Kasumi-1 (cell line): ENCODE measurements around the gene SLC66A2.

Experiments
- DNase-seq, 2 experiments: peaks; one replicate each; lab custom pipeline; 2025; lab: John Stamatoyannopoulos, UW

Gene SLC66A2

GRCh38 chr18:79937103-79937860, 14.2 kb downstream of the SLC66A2 start:
- DNase-seq: no peak

DNA sequence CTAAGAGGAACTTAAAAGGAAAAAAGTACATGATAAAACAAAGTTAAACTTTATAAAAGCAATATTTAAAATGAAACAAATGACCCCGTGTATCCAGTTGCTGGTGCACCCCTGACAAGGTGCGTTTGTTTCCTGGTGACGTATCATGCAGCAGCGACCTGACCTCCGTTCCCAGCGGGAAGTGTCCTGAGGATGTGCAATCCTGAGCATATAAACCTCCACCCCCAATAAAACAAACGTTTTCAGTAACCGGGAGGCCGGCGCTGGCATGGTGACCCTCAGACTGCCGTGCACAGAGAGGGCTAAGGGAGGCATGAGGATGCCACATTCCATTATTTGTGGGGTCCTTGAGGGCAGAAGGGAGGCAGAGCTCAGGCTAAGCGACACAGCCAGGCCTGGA, 14.8 kb downstream of the SLC66A2 start:
- no peak for DNase-seq

GRCh38 chr18:79935925-79936324, 15.5 kb downstream of the SLC66A2 start:
- no peak for DNase-seq

DNA sequence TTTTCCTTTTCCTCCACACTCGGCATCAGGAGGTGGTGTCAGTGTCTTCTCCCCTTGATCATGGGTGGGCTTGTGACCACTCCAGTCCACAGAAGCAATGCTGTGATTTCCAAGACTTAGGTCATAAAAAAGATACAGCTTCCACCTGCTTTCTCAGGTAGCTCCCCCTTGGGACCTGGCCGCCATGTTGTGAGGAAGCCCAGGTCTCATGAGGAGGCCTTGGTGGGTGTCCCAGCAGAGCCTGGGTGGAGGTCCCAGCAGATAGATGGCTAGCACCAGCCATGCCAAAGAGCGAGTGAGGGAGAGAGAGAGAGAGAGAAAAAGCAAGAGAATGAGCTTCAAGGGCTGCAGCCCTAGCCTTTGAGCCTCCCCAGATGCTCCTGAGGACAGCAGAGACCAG, 16.0 kb downstream of the SLC66A2 start:
- DNase-seq: no peak

DNA sequence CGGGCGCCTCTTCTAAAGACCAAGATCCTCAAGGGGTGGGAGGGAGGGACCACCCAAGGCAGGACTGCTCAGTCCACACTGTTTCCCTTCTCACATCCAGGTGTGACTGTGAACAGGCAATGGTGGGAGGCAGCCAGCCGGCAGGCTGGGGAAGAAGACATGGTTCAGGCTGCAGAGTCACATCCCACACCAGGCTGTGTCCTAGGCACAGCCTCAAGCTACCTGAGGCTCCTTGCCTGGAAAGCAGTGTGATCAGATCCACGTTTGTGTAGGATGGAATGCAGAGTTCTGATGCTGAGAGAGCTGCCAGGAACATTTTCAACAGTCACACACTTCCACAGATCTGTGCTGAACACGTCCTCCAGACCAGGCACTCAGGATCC, 16.4 kb downstream of the SLC66A2 start:
- no peak for DNase-seq

DNA sequence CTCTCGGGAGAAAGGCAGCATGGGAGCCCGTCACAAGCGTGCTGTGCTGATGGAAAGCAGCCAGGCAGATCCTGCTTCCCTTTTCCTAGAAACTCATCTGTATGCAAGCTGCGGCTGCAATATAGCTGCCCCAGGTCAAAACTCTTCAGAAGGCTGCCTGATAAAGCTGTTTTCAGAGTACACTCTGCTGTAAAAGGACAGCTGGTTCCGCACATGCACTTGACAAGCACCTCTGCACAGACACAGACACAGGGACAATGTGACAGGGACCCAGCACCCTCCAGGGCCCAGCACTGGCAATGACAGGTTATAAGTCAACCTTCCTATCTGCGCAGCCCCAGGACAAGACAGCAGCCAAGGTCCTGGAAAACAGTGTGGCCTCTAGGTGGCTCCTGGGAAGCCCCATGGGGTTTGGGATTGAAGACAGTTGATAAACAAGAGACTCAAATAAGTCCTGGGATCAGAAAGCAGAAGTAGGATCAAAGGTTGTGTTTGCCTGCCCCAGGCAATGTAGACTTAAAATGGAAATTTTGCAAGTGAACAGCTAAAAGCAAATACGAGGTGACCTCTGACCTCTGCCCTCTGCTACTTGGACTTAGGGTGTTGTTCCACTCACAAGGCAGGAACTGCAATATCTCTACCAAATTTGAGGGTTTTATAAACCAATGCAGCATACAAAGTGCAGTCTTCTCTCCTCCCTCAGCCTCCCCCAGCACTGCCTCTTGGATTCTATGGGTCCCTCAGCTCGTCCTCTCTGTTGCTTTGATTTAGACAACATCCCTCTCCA, 16.9 kb downstream of the SLC66A2 start:
- DNase-seq: peak; percentile 62 to 70

- peak; percentile 97 to 98 for DNase-seq
These were observed 17.7 kb downstream of the SLC66A2 start for GRCh38 chr18:79933765-79934164.

- no peak for DNase-seq
These were observed 18.5 kb downstream of the SLC66A2 start for GRCh38 chr18:79932907-79933306.

DNA sequence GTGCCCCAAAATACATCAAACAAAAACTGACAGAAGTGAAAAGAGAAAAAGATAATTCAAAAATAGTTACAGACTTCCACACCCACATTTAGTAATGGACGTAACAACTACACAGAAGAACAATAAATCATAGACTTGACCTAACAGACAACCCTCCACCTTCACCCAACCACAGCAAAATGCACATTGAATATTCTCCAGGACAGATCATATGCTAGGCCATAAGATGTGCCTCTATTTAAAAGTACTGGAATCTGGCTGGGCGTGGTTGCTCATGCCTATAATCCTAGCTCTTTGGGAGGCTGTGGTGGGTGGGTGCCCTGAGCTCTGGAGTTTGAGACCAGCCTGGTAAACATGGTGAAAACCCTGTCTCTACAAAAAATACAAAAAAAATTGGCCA, 20.0 kb downstream of the SLC66A2 start:
- DNase-seq: no peak

DNA sequence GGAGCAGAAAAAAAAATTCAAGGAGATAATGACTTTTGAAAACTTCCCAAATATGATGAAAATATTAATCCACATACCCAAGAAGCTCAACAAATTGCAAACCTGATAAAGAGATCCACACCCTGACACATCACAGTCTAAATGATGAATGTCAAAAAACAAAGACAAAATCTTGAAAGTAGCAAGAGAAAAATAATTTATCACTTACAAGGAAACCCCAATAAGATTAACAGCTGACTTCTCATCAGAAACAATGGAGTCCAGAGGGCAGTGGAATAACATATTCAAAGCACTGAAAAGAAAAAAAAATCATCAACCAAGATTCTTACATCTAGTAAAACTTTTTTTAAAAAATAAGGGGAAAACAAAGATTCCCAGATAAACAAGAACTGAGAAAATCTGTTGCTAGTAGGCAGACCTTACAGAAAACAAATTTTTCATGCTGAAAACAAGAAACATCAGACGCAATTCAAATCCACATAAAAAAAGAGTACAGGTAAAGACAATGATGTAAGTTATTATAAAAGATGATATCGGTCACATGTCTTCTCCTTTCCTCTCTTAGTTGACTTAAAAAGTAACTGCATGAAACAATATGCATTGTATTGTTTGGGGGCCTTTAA, 21.3 kb downstream of the SLC66A2 start:
- peak; percentile 34 to 44 for DNase-seq

DNA sequence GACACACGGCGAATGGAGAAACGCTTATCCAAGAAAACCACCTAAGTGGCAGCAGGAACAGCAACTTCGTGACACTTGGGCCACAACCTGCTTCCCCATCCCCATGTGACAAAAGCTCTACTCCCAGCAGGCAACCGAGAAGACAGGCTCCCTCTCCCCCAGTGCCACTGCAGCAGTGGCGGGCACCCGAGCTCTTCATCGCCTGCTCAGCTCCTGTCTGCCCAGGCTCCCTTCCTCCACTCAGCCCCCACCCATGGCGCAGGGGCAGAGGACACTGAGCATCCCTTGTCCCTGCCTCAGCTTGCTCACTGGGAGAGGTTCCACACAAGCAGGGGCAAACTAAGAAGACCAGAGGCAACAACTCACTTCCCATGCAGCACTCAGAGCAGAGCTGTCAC, 22.9 kb downstream of the SLC66A2 start:
- DNase-seq: no peak

DNA sequence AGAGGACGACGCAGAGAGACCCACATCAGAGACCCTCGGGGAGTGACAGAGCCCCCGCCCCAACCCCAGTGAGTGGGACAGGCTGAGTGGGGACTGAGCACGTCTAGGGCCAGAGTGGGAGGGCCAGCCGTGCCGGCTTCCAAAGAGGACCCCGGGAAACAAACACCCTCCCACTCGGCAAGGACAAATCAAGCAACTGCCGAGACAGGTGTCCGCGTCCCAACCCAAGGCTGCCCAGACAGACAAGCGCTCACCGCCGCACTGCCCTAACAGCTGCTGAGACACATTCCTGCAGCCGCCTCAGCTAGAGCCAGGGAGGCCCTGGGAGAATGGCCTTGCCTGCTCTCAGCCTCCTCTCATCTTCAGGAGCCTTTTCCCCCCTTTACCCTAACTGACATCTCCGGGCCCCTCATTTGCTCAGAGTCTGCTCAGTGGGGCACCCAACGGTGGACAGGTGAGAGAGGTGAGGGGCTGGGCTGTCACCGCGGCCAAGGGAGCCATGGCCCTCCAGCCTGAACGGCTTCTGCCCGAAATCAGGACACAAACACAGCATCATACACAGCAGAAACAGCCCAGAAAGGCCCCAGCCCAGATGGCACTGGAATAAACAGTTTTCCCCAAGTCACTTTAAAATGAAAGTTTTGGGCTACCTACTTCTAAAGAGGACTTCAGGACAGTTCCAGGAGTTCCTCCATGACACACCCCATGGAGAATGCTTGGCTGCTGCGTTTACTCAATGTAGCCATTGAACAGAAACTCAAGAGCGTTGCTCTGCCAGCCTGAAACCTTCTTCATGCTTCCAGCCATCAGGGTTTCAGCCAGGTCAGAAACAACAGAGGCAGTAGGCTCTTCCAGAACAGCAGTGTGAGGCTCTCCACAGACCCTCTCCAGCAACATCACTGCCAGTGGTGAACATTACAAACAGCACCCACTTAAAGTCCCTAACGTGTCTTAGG, 23.6 kb downstream of the SLC66A2 start:
- DNase-seq: no peak

GRCh38 chr18:79926715-79927606, 24.5 kb downstream of the SLC66A2 start:
- DNase-seq: no peak

- no peak for DNase-seq
These were observed 25.1 kb downstream of the SLC66A2 start for GRCh38 chr18:79926306-79926705.

GRCh38 chr18:79924814-79925731, 26.4 kb downstream of the SLC66A2 start:
- DNase-seq: no peak

GRCh38 chr18:79923896-79924585, 27.4 kb downstream of the SLC66A2 start:
- DNase-seq: no peak

- DNase-seq: no peak
These were observed 28.5 kb downstream of the SLC66A2 start for GRCh38 chr18:79922971-79923411.

DNA sequence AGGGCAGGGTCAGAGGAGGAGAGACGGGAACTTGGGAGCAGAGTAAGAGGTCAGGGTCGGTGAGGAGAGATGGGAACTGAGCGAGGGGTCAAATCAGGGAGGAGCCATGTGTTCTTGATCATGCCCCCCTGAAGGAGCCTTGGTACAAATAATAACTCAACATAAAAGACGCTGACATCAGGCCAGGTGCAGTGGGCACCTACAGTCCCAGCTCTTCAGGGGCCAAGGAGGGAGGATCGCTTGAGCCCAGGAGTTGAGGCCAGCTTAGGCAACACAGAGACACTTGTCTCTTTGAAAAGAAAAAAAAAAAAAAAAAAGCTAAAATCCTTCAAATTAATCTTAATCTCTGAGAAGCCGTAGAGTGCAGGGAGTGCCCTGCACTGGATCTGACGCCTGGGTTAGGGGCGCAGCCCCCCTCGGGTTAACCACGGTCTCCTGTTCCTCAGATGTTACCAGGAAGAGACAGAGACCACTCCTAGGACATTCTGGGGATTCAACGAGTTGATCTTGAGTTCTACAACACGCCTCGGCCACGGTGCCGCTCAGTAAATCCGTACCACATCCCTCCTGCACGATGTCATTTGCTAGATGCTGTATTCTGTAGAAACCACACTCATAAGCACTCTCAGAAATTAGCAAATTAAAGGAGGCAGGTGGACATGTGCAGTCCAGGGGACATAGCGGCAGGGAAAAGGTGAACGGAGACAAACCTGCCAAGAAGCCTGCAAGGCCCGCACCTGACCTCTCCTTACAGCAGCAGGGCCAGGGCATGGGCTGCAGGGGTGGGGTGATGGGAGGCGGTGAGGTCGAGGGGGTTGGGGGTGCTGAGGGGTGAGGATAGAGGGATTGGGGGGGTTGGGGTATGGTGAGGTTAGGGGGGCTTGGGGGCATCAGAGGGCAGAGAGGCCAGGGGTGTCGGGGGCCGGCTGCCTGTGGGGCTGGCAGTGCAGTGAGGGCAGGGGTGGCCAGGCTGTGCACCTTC, 29.2 kb downstream of the SLC66A2 start:
- no peak for DNase-seq
